Keratinocyte (primary cell): Measurements from ENCODE around the gene KLHDC7B. TPM values are rescaled to one million over a fixed set of nuclear protein-coding genes. Genes with fewer than 3 reads are reported as not detected.
A peak's percentile ranks its signal among the peaks of the same experiment; 100 is the strongest.

Source experiments
- DNase-seq: peaks from one replicate; pipeline ENCODE4 v3.0.0-alpha.2; 2011; ENCODE audit warnings: low read depth, missing footprints, low spot score
- FAIRE-seq: peaks from 2 replicates; lab custom pipeline; 2011; peaks lifted over from hg19 to GRCh38; lab: Jason Lieb, UNC
- H2AFZ ChIP-seq: 2 replicates; pipeline ENCODE4 v1.6.0; 2012; ENCODE audit warnings: low read length, control low read depth, inconsistent platforms; ENCODE audit not compliant: control insufficient read depth
- H3K27ac ChIP-seq: 2 replicates; pipeline ENCODE4 v1.5.1; 2011; ENCODE audit warnings: low read length; ENCODE audit not compliant: control insufficient read depth, insufficient read depth
- H3K27me3 ChIP-seq: 3 replicates; pipeline ENCODE4 v1.6.0; 2011; ENCODE audit warnings: low read length; ENCODE audit not compliant: control insufficient read depth, insufficient read depth; ENCODE audit errors: extremely low read depth
- H3K36me3 ChIP-seq, 2 experiments: 2 replicates in 1 of 2; 3 replicates in 1 of 2; pipeline ENCODE4 v1.5.1; 2011; ENCODE audit warnings: low read length in 2 of 2, mild to moderate bottlenecking in 1 of 2; ENCODE audit not compliant: control insufficient read depth in 2 of 2, insufficient read depth in 2 of 2; ENCODE audit errors: extremely low read depth in 1 of 2
- H3K4me1 ChIP-seq: 3 replicates; pipeline ENCODE4 v1.5.1; 2011; ENCODE audit warnings: low read length; ENCODE audit not compliant: control insufficient read depth, insufficient read depth; ENCODE audit errors: extremely low read depth
- H3K4me2 ChIP-seq: 3 replicates; pipeline ENCODE4 v1.6.0; 2011; ENCODE audit warnings: low read depth, low read length; ENCODE audit not compliant: control insufficient read depth, insufficient read depth; ENCODE audit errors: extremely low read depth
- H3K4me3 ChIP-seq, 3 experiments: fragments of 200-600 bp in 1 of 3; sonication (generic) in 1 of 3; 2 replicates in 2 of 3; 3 replicates in 1 of 3; pipeline ENCODE4 v1.5.1; 2011 to 2016; ENCODE audit warnings: low read length in 3 of 3, mild to moderate bottlenecking in 3 of 3, control low read depth in 2 of 3, inconsistent platforms in 1 of 3, low read depth in 1 of 3, mixed read lengths in 1 of 3, mixed run types in 1 of 3, moderate library complexity in 1 of 3; ENCODE audit not compliant: control insufficient read depth in 2 of 3, insufficient read depth in 2 of 3; ENCODE audit errors: extremely low read depth in 1 of 3
- H3K79me2 ChIP-seq: 2 replicates; pipeline ENCODE4 v1.6.0; 2012; ENCODE audit warnings: low read length; ENCODE audit not compliant: control insufficient read depth, insufficient read depth
- H3K9ac ChIP-seq: 3 replicates; pipeline ENCODE4 v1.6.0; 2011; ENCODE audit warnings: low read length; ENCODE audit not compliant: control insufficient read depth, insufficient read depth; ENCODE audit errors: extremely low read depth
- H3K9me1 ChIP-seq: 3 replicates; pipeline ENCODE4 v1.6.0; 2011; ENCODE audit warnings: low read length; ENCODE audit not compliant: control insufficient read depth, insufficient read depth; ENCODE audit errors: extremely low read depth
- H3K9me3 ChIP-seq: 2 replicates; pipeline ENCODE4 v1.5.1; 2012; ENCODE audit warnings: low read depth, low read length; ENCODE audit not compliant: control insufficient read depth
- H4K20me1 ChIP-seq: 3 replicates; pipeline ENCODE4 v1.6.0; 2011; ENCODE audit warnings: low read length; ENCODE audit not compliant: control insufficient read depth, insufficient read depth; ENCODE audit errors: extremely low read depth
- CTCF ChIP-seq, 3 experiments: IDR thresholded peaks in 1 of 3; conservative IDR thresholded peaks in 1 of 3; optimal IDR thresholded peaks in 1 of 3; 2 replicates in 2 of 3; 3 replicates in 1 of 3; pipeline versions ENCODE3 to v1.5.1; 2011; ENCODE audit warnings: low read length in 3 of 3, mild to moderate bottlenecking in 3 of 3, moderate library complexity in 2 of 3, control low read depth in 1 of 3, inconsistent platforms in 1 of 3; ENCODE audit not compliant: insufficient read depth in 2 of 3; ENCODE audit errors: extremely low read depth in 1 of 3
- EZH2 ChIP-seq: IDR thresholded peaks from one replicate; pipeline ENCODE4 v1.6.1; 2012; ENCODE audit warnings: inconsistent platforms, mild to moderate bottlenecking, low read length, moderate library complexity
- dilution Hi-C: fragments of 300-500 bp; cut with MboI; formaldehyde crosslinking; loops from one replicate; pipeline ENCODE4 v1.7.0; 2020; ENCODE audit warnings: low sequenced_read_pairs; ENCODE audit not compliant: extremely low pct_ligation_motif_present
- polyA plus RNA-seq, 5 experiments: library from polyadenylated mRNA; depleted of rRNA in 3 of 5; stranded (reverse) in 3 of 5; stranded (forward) in 1 of 5; unstranded in 1 of 5; fragments of >200 nt; gene quantifications; 1 replicate in 1 of 5; 2 replicates in 3 of 5; 3 replicates in 1 of 5; pipeline versions ENCODE4 v1.2.1 to v1.2.3, GENCODE V29; 2011 to 2012; ENCODE audit warnings: missing spikeins in 2 of 5, low read depth in 1 of 5, low replicate concordance in 1 of 5

Gene KLHDC7B
- polyA plus RNA-seq, 1 donor (not counting 4 experiments of a cell fraction or from before 2014, with no cell fraction given): 0.01 TPM

- dilution Hi-C loops: no loop called here
- Histone ChIP-seq H3K4me3 (no peak overlapping the region), H3K27ac (peak overlapping the region; percentile 98), H3K4me2 (no peak overlapping the region), H3K4me1 (peaks cover 56% of the 10 kb centered on the region), H3K36me3 (no peaks in the 10 kb centered on the region), H4K20me1 (no peaks in the 10 kb centered on the region), H3K9me3 (no peaks in the 10 kb centered on the region), H3K79me2 (no peaks in the 10 kb centered on the region), H3K9me1 (no peaks in the 10 kb centered on the region), H3K9ac (peak overlapping the region; percentile 24), H3K27me3 (peaks cover 7% of the 10 kb centered on the region), H2AFZ (no peak overlapping the region)
- TF ChIP-seq CTCF (optimal IDR thresholded peaks at IDR 0.05 in 1 of 3, IDR thresholded peaks at IDR 0.05 in 1 of 3, conservative IDR thresholded peaks at IDR 0.05 in 1 of 3; ENCODE audit: extremely low read depth in 1 of 3, insufficient read depth in 2 of 3, low read length in 3 of 3) (peak in 1 of 3 experiments; percentile 27), EZH2 (no peak)
- no peak for DNase-seq
- FAIRE-seq: no peak
Observed at GRCh38 chr22:50542416-50542927, 3.2 kb upstream of the KLHDC7B start.

- no peaks in the 10 kb centered on the region for H3K36me3 ChIP-seq
- peaks cover 45% of the 10 kb centered on the region for H3K4me1 ChIP-seq
- H3K79me2 ChIP-seq: no peaks in the 10 kb centered on the region
- dilution Hi-C loops: no loop called here
- no peaks in the 10 kb centered on the region for H3K9me3 ChIP-seq
- DNase-seq: no peak
- H3K27ac ChIP-seq: peak overlapping the region; percentile 42
- H4K20me1 ChIP-seq: no peaks in the 10 kb centered on the region
- no peak for FAIRE-seq
- H3K9me1 ChIP-seq: no peaks in the 10 kb centered on the region
- peak overlapping the region in 2 of 3 experiments; percentile 13 to 43 for H3K4me3 ChIP-seq
- peak overlapping the region; percentile 65 for H3K9ac ChIP-seq
- H2AFZ ChIP-seq: peak overlapping the region; percentile 49
- H3K4me2 ChIP-seq: peak overlapping the region; percentile 68
- peaks cover 13% of the 10 kb centered on the region for H3K27me3 ChIP-seq
- peak; percentile 42 to 72 (median 50) for TF ChIP-seq CTCF (optimal IDR thresholded peaks at IDR 0.05 in 1 of 3, IDR thresholded peaks at IDR 0.05 in 1 of 3, conservative IDR thresholded peaks at IDR 0.05 in 1 of 3; ENCODE audit: extremely low read depth in 1 of 3, insufficient read depth in 2 of 3, low read length in 3 of 3)
- TF ChIP-seq EZH2: no peak
Observed at GRCh38 chr22:50544078-50544745, 1.5 kb upstream of the KLHDC7B start.
